K562 (cell line): ENCODE results near the gene ANO9. TPM values are rescaled to one million over a fixed set of nuclear protein-coding genes. Genes with fewer than 3 reads are reported as not detected.
A peak's percentile ranks its signal among the peaks of the same experiment; 100 is the strongest.

Experiments
- CBFB ChIP-seq: sonication (generic); formaldehyde crosslinking; IDR thresholded peaks from 2 replicates; pipeline ENCODE4 v1.4.0; 2020; ENCODE audit warnings: mild to moderate bottlenecking, missing genetic modification reagents
- ETV6 ChIP-seq, 3 experiments: fragments of 150-350 bp in 1 of 3; sonication (generic) in 1 of 3; formaldehyde crosslinking in 1 of 3; IDR thresholded peaks; 2 replicates each; pipeline versions ENCODE4 v1.6.1 to v1.8.0; 2014 to 2022; ENCODE audit warnings: borderline replicate concordance in 2 of 3, low read depth in 2 of 3, antibody characterized with exemption in 1 of 3, low read length in 1 of 3, mild to moderate bottlenecking in 1 of 3, missing genetic modification reagents in 1 of 3
- FOXK2 ChIP-seq, 2 experiments: fragments of 450-650 bp; IDR thresholded peaks in 1 of 2; conservative IDR thresholded peaks in 1 of 2; 2 replicates each; pipeline ENCODE4 v1.6.1; 2016; ENCODE audit warnings: low read depth in 2 of 2, mild to moderate bottlenecking in 1 of 2
- GATA2 ChIP-seq: sonication (generic); formaldehyde crosslinking; IDR thresholded peaks from 2 replicates; pipeline ENCODE4 v1.4.0; 2020; ENCODE audit warnings: mild to moderate bottlenecking, missing genetic modification reagents
- HDAC1 ChIP-seq, 2 experiments: fragments of 450-650 bp; IDR thresholded peaks; 2 replicates each; pipeline ENCODE4 v1.6.1; 2016 to 2017; ENCODE audit warnings: inconsistent platforms in 1 of 2, mild to moderate bottlenecking in 1 of 2, moderate library complexity in 1 of 2
- HLTF ChIP-seq: fragments of 450-650 bp; IDR thresholded peaks from 2 replicates; pipeline ENCODE4 v1.6.1; 2016
- SIN3A ChIP-seq, 2 experiments: fragments of 150-350 bp in 1 of 2; IDR thresholded peaks; 2 replicates each; pipeline ENCODE4 v1.6.1; 2011 to 2016; ENCODE audit warnings: borderline replicate concordance in 2 of 2, low read depth in 2 of 2, low read length in 2 of 2, mild to moderate bottlenecking in 2 of 2, moderate library complexity in 2 of 2; ENCODE audit not compliant: control insufficient read depth in 1 of 2
- polyA plus RNA-seq, 8 experiments: library from polyadenylated mRNA; depleted of rRNA in 4 of 8; stranded (reverse) in 5 of 8; unstranded in 3 of 8; fragments of >200 nt; fragmentation: Nextera tagmentation in 2 of 8; fragmentation: Illumina TruSeq in 1 of 8; extraction: Ambion mirVana in 2 of 8; extraction: Trizol in 1 of 8; gene quantifications; 2 replicates each; pipeline versions ENCODE4 v1.2.1 to v1.2.3, GENCODE V29; 2011 to 2014; ENCODE audit warnings: inconsistent platforms in 1 of 8, missing spikeins in 1 of 8
- total RNA-seq, 7 experiments: library from RNA; depleted of rRNA in 6 of 7; stranded (reverse); fragments of >200 nt in 6 of 7; fragmentation: Illumina TruSeq in 2 of 7; extraction: Trizol in 2 of 7; gene quantifications; 2 replicates each; pipeline versions ENCODE4 v1.2.1 to v1.2.3, GENCODE V29; 2011 to 2021; ENCODE audit warnings: low replicate concordance in 1 of 7
- TF ChIP-seq, protein P1 (sequence below): fragments of 250-450 bp; sonication (Bioruptor Pico); IDR thresholded peaks from 2 replicates; pipeline ENCODE4 v1.4.0; 2020; ENCODE audit warnings: mild to moderate bottlenecking, moderate library complexity, borderline replicate concordance

The ANO9 gene
- total and polyA plus RNA-seq, 9 of the 15 experiments (the other 6 are each of a cell fraction or from before 2014, with no cell fraction given): 0.20 to 14.5 (median 4.5) TPM

- TF ChIP-seq CBFB (peak; percentile 50; the same call in 1 of the 2 replicates), FOXK2 (conservative IDR thresholded peaks at IDR 0.05 in 1 of 2, IDR thresholded peaks at IDR 0.05 in 1 of 2; ENCODE audit: low read depth in 2 of 2) (no peak), ETV6 (IDR thresholded peaks at IDR 0.05; ENCODE audit: borderline replicate concordance in 1 of 2, low read depth in 2 of 2, low read length in 1 of 2) (no peak), ETV6 (CRISPR knock-in tag; IDR thresholded peaks at IDR 0.05; ENCODE audit: borderline replicate concordance) (no peak), HLTF (no peak), GATA2 (CRISPR knock-in tag) (no peak), SIN3A (IDR thresholded peaks at IDR 0.05; ENCODE audit: borderline replicate concordance in 2 of 2, control insufficient read depth in 1 of 2, low read depth in 2 of 2, low read length in 2 of 2) (no peak), HDAC1 (IDR thresholded peaks at IDR 0.05) (no peak)
- TF ChIP-seq, protein P1, sequence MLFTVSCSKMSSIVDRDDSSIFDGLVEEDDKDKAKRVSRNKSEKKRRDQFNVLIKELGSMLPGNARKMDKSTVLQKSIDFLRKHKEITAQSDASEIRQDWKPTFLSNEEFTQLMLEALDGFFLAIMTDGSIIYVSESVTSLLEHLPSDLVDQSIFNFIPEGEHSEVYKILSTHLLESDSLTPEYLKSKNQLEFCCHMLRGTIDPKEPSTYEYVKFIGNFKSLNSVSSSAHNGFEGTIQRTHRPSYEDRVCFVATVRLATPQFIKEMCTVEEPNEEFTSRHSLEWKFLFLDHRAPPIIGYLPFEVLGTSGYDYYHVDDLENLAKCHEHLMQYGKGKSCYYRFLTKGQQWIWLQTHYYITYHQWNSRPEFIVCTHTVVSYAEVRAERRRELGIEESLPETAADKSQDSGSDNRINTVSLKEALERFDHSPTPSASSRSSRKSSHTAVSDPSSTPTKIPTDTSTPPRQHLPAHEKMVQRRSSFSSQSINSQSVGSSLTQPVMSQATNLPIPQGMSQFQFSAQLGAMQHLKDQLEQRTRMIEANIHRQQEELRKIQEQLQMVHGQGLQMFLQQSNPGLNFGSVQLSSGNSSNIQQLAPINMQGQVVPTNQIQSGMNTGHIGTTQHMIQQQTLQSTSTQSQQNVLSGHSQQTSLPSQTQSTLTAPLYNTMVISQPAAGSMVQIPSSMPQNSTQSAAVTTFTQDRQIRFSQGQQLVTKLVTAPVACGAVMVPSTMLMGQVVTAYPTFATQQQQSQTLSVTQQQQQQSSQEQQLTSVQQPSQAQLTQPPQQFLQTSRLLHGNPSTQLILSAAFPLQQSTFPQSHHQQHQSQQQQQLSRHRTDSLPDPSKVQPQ (CRISPR knock-in tag): 0 out of 2 replicates have a peak, but pooled peaks have one; percentile 40
These were observed 35.6 kb downstream of the ANO9 start (continued) for GRCh38 chr11:405954-406795.
